Measurements from ENCODE around the gene TFAM. TPM values are rescaled to one million over a fixed set of nuclear protein-coding genes. Genes with fewer than 3 reads are reported as not detected.

The TFAM gene
- total RNA-seq, 1 donor from 2014 or later = 31.8 TPM

GRCh38 chr10:58360412-58361004 is 24.7 kb upstream of the TFAM start:
- H3K4me3 Mint-ChIP-seq (ENCODE audit: unreplicated experiment) = no peak overlapping the region
- H3K4me1 Mint-ChIP-seq (ENCODE audit: low read depth, unreplicated experiment) = peaks cover 14% of the 10 kb centered on the region
- H3K27me3 Mint-ChIP-seq (ENCODE audit: unreplicated experiment) = no peaks in the 10 kb centered on the region
- H3K9me3 Mint-ChIP-seq (ENCODE audit: unreplicated experiment) = no peaks in the 10 kb centered on the region
- no peak overlapping the region for H3K27ac Mint-ChIP-seq (ENCODE audit: unreplicated experiment)
- no peak for TF ChIP-seq CTCF (IDR thresholded peaks at IDR 0.05; ENCODE audit: partially characterized antibody, unreplicated experiment)
- H3K36me3 Mint-ChIP-seq (ENCODE audit: unreplicated experiment) = no peaks in the 10 kb centered on the region
- no peak for DNase-seq

DNA sequence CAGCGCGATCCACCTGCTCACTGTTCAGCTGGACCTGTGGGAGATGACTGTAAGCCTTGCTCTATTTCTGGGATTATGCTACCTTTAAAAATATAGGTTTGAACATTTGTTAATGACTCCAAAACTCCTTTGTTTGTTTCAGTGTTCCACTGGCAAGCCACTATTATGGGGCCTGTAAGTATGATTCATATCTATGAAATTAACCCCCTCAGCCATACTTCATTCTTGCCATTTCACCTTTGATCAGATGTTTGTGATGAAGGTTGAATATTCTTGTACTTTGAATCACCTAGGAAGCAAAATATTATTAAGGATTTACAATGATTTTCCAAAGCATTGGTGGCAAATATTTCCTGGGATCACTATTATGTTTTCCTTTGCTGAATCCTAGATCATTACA is 23.9 kb upstream of the TFAM start:
- DNase-seq = no peak
- H3K4me1 Mint-ChIP-seq (ENCODE audit: low read depth, unreplicated experiment) = peaks cover 12% of the 10 kb centered on the region
- H3K27ac Mint-ChIP-seq (ENCODE audit: unreplicated experiment) = no peak overlapping the region
- no peaks in the 10 kb centered on the region for H3K36me3 Mint-ChIP-seq (ENCODE audit: unreplicated experiment)
- no peak overlapping the region for H3K4me3 Mint-ChIP-seq (ENCODE audit: unreplicated experiment)
- H3K9me3 Mint-ChIP-seq (ENCODE audit: unreplicated experiment) = no peaks in the 10 kb centered on the region
- TF ChIP-seq CTCF (IDR thresholded peaks at IDR 0.05; ENCODE audit: partially characterized antibody, unreplicated experiment) = no peak
- no peaks in the 10 kb centered on the region for H3K27me3 Mint-ChIP-seq (ENCODE audit: unreplicated experiment)

DNA sequence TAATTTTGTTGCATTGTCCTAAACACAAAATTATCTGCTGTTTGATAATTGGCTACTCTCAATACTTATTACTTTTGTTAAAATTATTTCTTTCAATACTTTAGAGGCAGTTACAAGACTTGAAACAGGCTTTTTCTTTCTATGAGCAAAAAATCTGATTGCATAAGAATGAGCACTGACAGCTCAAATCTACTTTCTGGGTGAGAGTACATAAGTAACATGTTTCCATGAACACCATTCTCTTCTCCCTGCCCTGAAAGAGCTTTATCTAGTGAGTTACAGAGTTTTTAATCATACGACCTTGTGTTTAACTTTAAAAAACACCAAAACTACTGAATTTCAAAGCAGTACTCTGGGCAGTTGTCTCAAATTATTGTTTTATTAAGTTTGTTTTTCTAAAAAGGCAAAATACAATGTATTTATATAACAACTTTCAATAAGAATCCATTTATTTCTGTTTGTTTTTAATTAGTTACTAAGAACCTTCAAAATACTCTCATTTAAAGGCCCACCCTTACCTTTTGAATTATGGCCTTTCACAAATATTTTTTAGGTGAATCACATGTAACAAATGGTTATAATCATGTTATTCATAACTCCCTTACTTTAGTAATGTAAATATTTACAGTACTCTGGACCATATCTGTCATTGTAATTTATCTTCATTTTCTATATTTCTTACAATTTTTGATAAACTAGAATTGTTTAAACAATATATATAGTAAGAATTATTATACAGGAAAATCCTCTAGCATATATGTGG is 23.0 kb upstream of the TFAM start:
- Mint-ChIP-seq H3K27ac (ENCODE audit: unreplicated experiment) (no peak overlapping the region), H3K9me3 (ENCODE audit: unreplicated experiment) (no peaks in the 10 kb centered on the region), H3K4me3 (ENCODE audit: unreplicated experiment) (no peak overlapping the region), H3K36me3 (ENCODE audit: unreplicated experiment) (no peaks in the 10 kb centered on the region), H3K4me1 (ENCODE audit: low read depth, unreplicated experiment) (peaks cover 8% of the 10 kb centered on the region), H3K27me3 (ENCODE audit: unreplicated experiment) (peaks cover 1% of the 10 kb centered on the region)
- no peak for TF ChIP-seq CTCF (IDR thresholded peaks at IDR 0.05; ENCODE audit: partially characterized antibody, unreplicated experiment)
- DNase-seq = no peak

GRCh38 chr10:58367069-58367468 is 18.1 kb upstream of the TFAM start:
- Mint-ChIP-seq H3K27me3 (ENCODE audit: unreplicated experiment) (peaks cover 1% of the 10 kb centered on the region), H3K27ac (ENCODE audit: unreplicated experiment) (no peak overlapping the region), H3K4me1 (ENCODE audit: low read depth, unreplicated experiment) (no peaks in the 10 kb centered on the region), H3K4me3 (ENCODE audit: unreplicated experiment) (no peak overlapping the region), H3K9me3 (ENCODE audit: unreplicated experiment) (no peaks in the 10 kb centered on the region), H3K36me3 (ENCODE audit: unreplicated experiment) (no peaks in the 10 kb centered on the region)
- DNase-seq = no peak
- TF ChIP-seq CTCF (IDR thresholded peaks at IDR 0.05; ENCODE audit: partially characterized antibody, unreplicated experiment) = no peak

DNA sequence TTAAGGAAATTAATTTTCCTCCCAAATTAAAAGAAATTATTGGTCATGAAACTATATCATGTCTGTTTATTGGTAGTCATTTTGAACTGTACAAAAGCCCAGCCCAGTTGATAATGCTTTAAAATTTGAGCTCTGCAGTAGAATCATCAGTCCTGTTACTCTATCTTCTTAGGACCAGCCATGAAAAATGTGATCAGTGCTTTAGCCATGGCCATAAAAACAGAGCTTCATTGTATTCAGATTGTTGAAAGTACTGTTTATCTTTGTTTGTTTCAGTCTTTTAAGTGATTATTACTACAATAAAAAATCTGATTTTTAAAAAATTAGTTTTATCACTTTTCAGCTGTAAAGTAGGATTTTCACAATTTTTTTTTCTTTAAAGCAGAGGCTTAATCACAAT is 13.7 kb upstream of the TFAM start:
- no peak overlapping the region for H3K27ac Mint-ChIP-seq (ENCODE audit: unreplicated experiment)
- H3K4me1 Mint-ChIP-seq (ENCODE audit: low read depth, unreplicated experiment) = no peaks in the 10 kb centered on the region
- peaks cover 3% of the 10 kb centered on the region for H3K27me3 Mint-ChIP-seq (ENCODE audit: unreplicated experiment)
- H3K9me3 Mint-ChIP-seq (ENCODE audit: unreplicated experiment) = no peaks in the 10 kb centered on the region
- TF ChIP-seq CTCF (IDR thresholded peaks at IDR 0.05; ENCODE audit: partially characterized antibody, unreplicated experiment) = no peak
- no peak for DNase-seq
- no peaks in the 10 kb centered on the region for H3K36me3 Mint-ChIP-seq (ENCODE audit: unreplicated experiment)
- H3K4me3 Mint-ChIP-seq (ENCODE audit: unreplicated experiment) = no peak overlapping the region

Data from glutamatergic neuron (in vitro differentiated cells).